Measurements from ENCODE around the gene FTCD.
"Not testable (repeated sequence)": the region's sequence is repeated elsewhere in the genome, so short reads cannot be mapped to it uniquely, and the experiment has no call there.

The FTCD gene

DNA sequence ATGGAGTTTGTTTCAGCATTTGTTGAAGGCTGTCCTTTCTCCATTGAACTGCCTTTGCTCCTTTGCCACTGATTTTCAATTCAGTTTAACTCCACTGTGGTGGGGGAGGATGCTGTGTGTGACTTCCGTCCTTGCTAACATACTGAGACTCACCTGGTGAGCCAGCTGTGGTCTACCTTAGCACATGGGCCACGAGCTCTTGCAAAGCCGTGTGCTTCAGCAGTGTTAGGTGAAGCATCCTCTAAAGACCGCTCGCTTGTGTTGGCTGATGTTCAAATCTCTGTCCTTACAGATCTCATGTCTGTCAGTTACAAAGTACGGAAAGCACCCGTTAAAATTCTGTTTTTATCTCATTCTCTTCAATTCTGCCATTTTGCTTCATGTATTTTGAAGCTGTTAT, 32.4 kb upstream of the FTCD start:
- no peak overlapping the region for H3K9ac ChIP-seq (ENCODE audit: low read length in 5 of 5)
- no peaks in the 10 kb centered on the region for H3K9me3 ChIP-seq (ENCODE audit: control insufficient read depth in 5 of 5, low read length in 5 of 5)
- H3K4me1 ChIP-seq (ENCODE audit: control insufficient read depth in 5 of 5, insufficient read depth in 5 of 5, low read length in 5 of 5), result peaks cover 0 to 41% (median 36%) of the 10 kb centered on the region in 5 donors
- H3K27me3 ChIP-seq (ENCODE audit: control insufficient read depth in 5 of 5, insufficient read depth in 4 of 5, low read length in 5 of 5), result peaks cover 0 to 9% (median 5%) of the 10 kb centered on the region in 5 donors
- peak overlapping the region; percentile 15 for H3K27ac ChIP-seq (ENCODE audit: low read depth, low read length)
- H3K4me3 ChIP-seq (ENCODE audit: low read depth in 1 of 5, low read length in 5 of 5), result no peak overlapping the region
- H3K36me3 ChIP-seq (ENCODE audit: control insufficient read depth in 5 of 5, insufficient read depth in 5 of 5, low read length in 5 of 5), result peaks cover 0 to 45% (median 41%) of the 10 kb centered on the region in 5 donors

DNA sequence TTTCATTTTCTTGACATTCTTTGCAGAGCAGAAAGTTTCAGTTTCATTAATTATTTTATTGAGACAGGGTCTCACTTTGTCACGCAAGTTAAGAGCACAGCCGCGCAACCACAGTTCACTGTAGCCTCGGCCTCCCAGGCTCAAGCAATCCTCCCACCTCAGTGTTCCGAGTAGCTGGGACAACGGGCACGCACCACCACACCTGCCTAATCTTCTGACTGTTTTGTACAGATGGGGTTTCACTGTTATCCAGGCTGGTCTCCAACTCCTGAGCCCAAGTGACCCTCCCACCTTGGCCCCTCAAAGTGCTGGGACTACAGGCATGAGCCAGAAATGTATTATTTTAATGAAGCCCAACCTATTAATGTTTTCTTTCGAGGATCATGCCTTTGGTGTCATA, 31.9 kb upstream of the FTCD start:
- no peak overlapping the region for H3K27ac ChIP-seq (ENCODE audit: low read depth, low read length)
- H3K27me3 ChIP-seq (ENCODE audit: control insufficient read depth in 5 of 5, insufficient read depth in 4 of 5, low read length in 5 of 5), result peaks cover 0 to 9% (median 6%) of the 10 kb centered on the region in 5 donors
- peaks cover 0 to 39% (median 35%) of the 10 kb centered on the region in 5 donors for H3K36me3 ChIP-seq (ENCODE audit: control insufficient read depth in 5 of 5, insufficient read depth in 5 of 5, low read length in 5 of 5)
- H3K4me1 ChIP-seq (ENCODE audit: control insufficient read depth in 5 of 5, insufficient read depth in 5 of 5, low read length in 5 of 5), result peaks cover 0 to 41% (median 37%) of the 10 kb centered on the region in 5 donors
- no peak overlapping the region for H3K4me3 ChIP-seq (ENCODE audit: low read depth in 1 of 5, low read length in 5 of 5)
- no peaks in the 10 kb centered on the region for H3K9me3 ChIP-seq (ENCODE audit: control insufficient read depth in 5 of 5, low read length in 5 of 5)
- H3K9ac ChIP-seq (ENCODE audit: low read length in 5 of 5), result no peak overlapping the region

DNA sequence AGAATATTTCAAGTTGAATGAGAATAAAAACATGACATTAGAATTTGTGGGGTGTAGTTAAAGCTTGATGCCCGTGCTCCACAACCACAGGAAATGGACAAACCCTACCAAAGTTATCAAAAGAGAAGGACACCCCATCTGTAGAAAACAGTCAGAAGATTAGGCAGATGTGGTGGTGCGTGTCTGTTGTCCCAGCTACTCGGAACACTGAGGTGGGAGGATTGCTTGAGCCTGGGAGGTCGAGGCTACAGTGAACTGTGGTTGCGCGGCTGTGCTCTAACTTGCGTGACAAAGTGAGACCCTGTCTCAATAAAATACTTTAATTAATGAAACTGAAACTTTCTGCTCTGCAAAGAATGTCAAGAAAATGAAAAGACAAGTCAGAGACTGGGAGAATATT, 30.3 kb upstream of the FTCD start:
- H3K4me1 ChIP-seq (ENCODE audit: control insufficient read depth in 5 of 5, insufficient read depth in 5 of 5, low read length in 5 of 5), result peaks cover 0 to 37% (median 29%) of the 10 kb centered on the region in 5 donors
- no peak overlapping the region for H3K9ac ChIP-seq (ENCODE audit: low read length in 5 of 5)
- no peak overlapping the region for H3K4me3 ChIP-seq (ENCODE audit: low read depth in 1 of 5, low read length in 5 of 5)
- H3K9me3 ChIP-seq (ENCODE audit: control insufficient read depth in 5 of 5, low read length in 5 of 5), result no peaks in the 10 kb centered on the region
- H3K27me3 ChIP-seq (ENCODE audit: control insufficient read depth in 5 of 5, insufficient read depth in 4 of 5, low read length in 5 of 5), result peaks cover 0 to 9% (median 8%) of the 10 kb centered on the region in 5 donors
- no peak overlapping the region for H3K27ac ChIP-seq (ENCODE audit: low read depth, low read length)
- peaks cover 0 to 24% (median 20%) of the 10 kb centered on the region in 5 donors for H3K36me3 ChIP-seq (ENCODE audit: control insufficient read depth in 5 of 5, insufficient read depth in 5 of 5, low read length in 5 of 5)

DNA sequence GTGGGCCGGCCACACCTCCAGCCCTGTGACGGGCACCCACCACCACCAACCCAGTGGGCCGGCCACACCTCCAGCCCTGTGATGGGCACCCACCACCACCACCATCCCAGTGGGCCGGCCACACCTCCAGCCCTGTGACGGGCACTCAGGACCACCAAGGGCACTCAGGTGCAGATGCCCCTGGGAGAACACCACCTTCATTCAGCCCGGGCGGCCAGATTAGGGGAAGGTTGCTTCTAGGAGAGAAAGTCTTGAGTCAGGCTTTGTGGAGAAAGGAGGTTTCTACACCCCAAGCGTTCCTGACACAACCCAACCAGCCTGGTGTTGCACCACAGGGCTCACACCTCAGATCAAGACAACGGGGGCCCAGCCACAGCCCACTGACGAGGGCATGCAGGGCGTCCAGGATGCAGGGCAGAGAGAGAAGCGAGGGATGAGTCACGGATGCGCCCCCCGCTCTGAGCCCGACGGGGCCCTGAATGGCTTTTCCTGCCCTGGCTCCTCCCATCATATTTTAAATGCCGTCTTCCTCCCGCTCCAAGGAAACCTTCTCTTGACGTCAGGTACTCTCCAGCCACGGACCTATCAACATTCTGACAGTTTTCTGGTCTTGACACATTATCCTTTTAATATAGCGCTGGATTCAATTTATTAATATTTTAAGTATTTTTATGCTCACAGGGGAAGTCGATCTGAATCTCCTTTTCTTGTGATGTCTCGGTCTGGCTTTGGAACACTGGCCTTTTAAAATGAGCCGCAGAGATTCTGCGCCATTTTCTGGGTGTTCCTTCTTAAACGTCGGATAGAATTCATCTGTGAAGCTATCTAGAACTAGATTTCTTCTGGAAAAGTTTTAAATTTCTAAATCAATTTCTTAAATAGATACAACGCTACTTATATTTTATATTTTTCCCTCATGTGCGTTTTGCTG, 29.5 kb upstream of the FTCD start:
- Histone ChIP-seq H3K27me3 (ENCODE audit: control insufficient read depth in 5 of 5, insufficient read depth in 4 of 5, low read length in 5 of 5) (peaks cover 0 to 9% (median 8%) of the 10 kb centered on the region in 5 donors), H3K27ac (ENCODE audit: low read depth, low read length) (no peak overlapping the region), H3K9ac (ENCODE audit: low read length in 5 of 5) (peak overlapping the region in 3 of 5 donors; percentile 48 to 66 (median 53)), H3K9me3 (ENCODE audit: control insufficient read depth in 5 of 5, low read length in 5 of 5) (no peaks in the 10 kb centered on the region), H3K36me3 (ENCODE audit: control insufficient read depth in 5 of 5, insufficient read depth in 5 of 5, low read length in 5 of 5) (peaks cover 0 to 16% (median 11%) of the 10 kb centered on the region in 5 donors), H3K4me1 (ENCODE audit: control insufficient read depth in 5 of 5, insufficient read depth in 5 of 5, low read length in 5 of 5) (peaks cover 0 to 37% (median 29%) of the 10 kb centered on the region in 5 donors), H3K4me3 (ENCODE audit: low read depth in 1 of 5, low read length in 5 of 5) (peak overlapping the region; percentile 65 to 77 (median 72))

DNA sequence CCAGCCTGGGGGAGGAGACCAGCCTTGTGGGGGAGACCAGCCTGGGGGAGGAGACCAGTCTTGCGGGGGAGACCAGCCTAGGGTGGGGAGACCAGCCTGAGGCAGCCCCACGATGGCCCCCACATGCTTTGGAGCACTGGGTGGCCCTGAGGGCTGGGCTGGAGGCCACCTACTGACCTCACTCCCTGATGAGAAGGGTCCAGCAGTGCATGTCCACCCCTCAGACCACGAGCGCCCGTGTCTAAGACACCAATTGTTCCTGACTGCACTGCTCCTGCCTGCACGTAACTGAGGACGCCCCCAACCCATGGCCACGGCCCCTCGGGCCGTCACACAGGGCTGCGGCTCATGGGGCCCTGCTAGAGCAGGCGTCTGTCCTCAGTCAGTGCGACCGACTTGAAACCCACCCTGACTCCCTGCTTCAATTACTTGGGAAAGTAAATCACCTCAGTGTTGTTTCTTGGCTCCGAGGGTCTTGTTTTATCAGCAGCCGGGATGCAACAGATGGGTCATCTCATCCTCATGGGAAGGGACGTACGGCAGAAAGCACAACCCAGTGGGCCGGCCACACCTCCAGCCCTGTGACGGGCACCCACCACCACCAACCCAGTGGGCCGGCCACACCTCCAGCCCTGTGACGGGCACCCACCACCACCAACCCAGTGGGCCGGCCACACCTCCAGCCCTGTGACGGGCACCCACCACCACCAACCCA, 28.7 kb upstream of the FTCD start, which contains the start of gene SPATC1L:
Gene SPATC1L, minus strand, starts transcription at position 550 of the 715 bp plus-strand sequence. CDS start 1,643 bp downstream, outside the sequence.
- no peak within 1 kb of the TSS for H3K27ac ChIP-seq (ENCODE audit: low read depth, low read length)
- H3K27me3 ChIP-seq (ENCODE audit: control insufficient read depth in 5 of 5, insufficient read depth in 4 of 5, low read length in 5 of 5), result peaks cover 0 to 9% (median 8%) of the 10 kb centered on the region in 5 donors
- H3K9ac ChIP-seq (ENCODE audit: low read length in 5 of 5), result peak within 1 kb of the TSS in 4 of 5 donors; percentile 53 to 71 (median 64)
- H3K9me3 ChIP-seq (ENCODE audit: control insufficient read depth in 5 of 5, low read length in 5 of 5), result no peaks in the 10 kb centered on the region
- peaks cover 0 to 28% (median 24%) of the 10 kb centered on the region in 5 donors for H3K4me1 ChIP-seq (ENCODE audit: control insufficient read depth in 5 of 5, insufficient read depth in 5 of 5, low read length in 5 of 5)
- peak within 1 kb of the TSS; percentile 68 to 91 (median 75) for H3K4me3 ChIP-seq (ENCODE audit: low read depth in 1 of 5, low read length in 5 of 5)
- peaks cover 0 to 12% (median 3%) of the 10 kb centered on the region in 5 donors for H3K36me3 ChIP-seq (ENCODE audit: control insufficient read depth in 5 of 5, insufficient read depth in 5 of 5, low read length in 5 of 5)

DNA sequence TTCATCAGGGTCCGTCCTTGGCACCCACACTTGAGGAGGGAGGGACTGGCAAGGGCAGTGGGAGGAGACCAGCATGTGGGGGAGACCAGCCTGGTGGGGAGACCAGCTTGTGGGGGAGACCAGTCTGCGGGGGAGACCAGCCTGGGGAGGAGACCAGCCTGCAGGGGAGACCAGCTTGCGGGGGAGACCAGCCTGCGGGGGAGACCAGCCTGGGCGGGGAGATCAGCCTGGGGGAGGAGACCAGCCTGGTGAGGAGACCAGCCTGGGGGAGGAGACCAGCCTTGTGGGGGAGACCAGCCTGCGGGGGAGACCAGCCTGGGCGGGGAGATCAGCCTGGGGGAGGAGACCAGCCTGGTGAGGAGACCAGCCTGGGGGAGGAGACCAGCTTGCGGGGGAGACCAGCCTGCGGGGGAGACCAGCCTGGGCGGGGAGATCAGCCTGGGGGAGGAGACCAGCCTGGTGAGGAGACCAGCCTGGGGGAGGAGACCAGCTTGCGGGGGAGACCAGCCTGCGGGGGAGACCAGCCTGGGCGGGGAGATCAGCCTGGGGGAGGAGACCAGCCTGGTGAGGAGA, 28.0 kb upstream of the FTCD start:
- not testable (repeated sequence) for H3K9me3 ChIP-seq (ENCODE audit: control insufficient read depth in 5 of 5, low read length in 5 of 5); H3K36me3 ChIP-seq (ENCODE audit: control insufficient read depth in 5 of 5, insufficient read depth in 5 of 5, low read length in 5 of 5); H3K27me3 ChIP-seq (ENCODE audit: control insufficient read depth in 5 of 5, insufficient read depth in 4 of 5, low read length in 5 of 5); H3K27ac ChIP-seq (ENCODE audit: low read depth, low read length); H3K9ac ChIP-seq (ENCODE audit: low read length in 5 of 5)
- Histone ChIP-seq H3K4me1 (ENCODE audit: control insufficient read depth in 5 of 5, insufficient read depth in 5 of 5, low read length in 5 of 5) (peaks cover 0 to 22% (median 18%) of the 10 kb centered on the region in 5 donors), H3K4me3 (ENCODE audit: low read depth in 1 of 5, low read length in 5 of 5) (peak overlapping the region in 2 of 5 donors; percentile 75 to 79)

DNA sequence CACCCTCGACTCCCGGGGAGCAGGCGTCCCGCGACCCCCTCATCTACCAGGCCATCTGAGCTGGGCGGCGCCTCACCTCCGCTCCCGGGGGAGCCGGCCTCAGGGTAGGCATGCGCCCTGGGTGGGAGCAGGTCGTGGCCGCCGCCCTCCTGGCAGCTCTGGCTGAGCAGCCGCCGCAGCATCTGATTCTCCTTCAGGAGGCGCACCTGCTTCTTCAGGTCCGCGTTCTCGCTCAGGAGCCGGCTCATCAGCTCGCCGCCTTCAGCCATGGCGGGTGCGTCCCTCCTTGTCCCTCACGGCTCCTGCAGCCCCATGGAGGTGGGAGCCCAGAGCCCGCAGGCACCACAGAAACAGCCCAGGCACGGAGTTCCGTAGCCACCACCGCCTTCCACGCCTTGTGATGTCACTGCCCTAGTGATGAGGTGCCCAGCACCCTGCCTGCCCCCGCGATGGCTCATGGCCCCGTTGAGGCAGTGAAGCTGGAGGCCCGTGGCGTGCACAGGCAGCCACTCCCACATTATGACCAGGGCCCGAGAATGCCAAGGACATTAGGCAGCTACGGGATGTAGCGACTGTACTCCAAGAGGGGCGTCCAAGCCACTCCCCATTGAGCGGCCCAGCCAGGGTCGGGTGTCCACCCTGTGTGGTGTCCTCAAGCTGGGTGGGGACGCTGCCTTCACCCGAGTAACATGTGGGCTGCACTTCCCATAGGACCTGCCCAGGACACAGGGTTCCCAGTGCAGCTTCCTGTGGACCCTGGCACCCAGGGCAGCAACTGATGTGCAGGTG, 27.4 kb upstream of the FTCD start:
- H3K4me3 ChIP-seq (ENCODE audit: low read depth in 1 of 5, low read length in 5 of 5), result no peak overlapping the region

DNA sequence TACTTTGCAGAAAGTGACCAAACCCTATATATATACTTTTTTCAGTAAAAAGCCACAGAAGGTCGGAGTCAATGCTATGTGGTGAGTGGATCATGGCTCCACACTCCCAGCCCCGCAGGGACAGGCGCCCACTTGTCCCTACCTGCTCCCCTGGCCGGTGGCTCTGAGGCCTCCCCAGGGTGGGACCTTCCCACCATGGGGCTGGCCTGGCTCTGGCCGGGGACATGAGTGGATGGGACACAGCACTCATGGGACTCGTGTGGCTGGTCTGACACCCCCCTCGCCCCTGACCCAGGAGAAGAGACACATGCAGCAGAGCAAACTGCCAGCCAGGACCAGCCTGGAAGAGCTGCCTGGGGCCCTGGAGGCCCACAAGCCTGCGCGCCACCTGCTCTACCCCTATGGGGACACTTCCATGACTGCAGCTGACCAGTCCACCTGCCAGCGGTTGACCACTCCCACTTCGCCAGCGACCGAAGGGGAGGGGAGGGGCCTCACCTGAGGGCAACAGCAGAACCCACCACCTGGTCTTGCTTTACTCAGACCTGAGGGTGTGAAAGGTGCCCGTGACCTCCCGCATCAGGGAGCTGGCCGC, 26.7 kb upstream of the FTCD start:
- H3K36me3 ChIP-seq (ENCODE audit: control insufficient read depth in 5 of 5, insufficient read depth in 5 of 5, low read length in 5 of 5), result peaks cover 0 to 4% (median 0%) of the 10 kb centered on the region in 5 donors
- peaks cover 0 to 20% (median 11%) of the 10 kb centered on the region in 5 donors for H3K4me1 ChIP-seq (ENCODE audit: control insufficient read depth in 5 of 5, insufficient read depth in 5 of 5, low read length in 5 of 5)
- H3K9ac ChIP-seq (ENCODE audit: low read length in 5 of 5), result no peak overlapping the region
- H3K27ac ChIP-seq (ENCODE audit: low read depth, low read length), result no peak overlapping the region
- no peaks in the 10 kb centered on the region for H3K9me3 ChIP-seq (ENCODE audit: control insufficient read depth in 5 of 5, low read length in 5 of 5)
- H3K4me3 ChIP-seq (ENCODE audit: low read depth in 1 of 5, low read length in 5 of 5), result no peak overlapping the region
- peaks cover 0 to 9% (median 8%) of the 10 kb centered on the region in 5 donors for H3K27me3 ChIP-seq (ENCODE audit: control insufficient read depth in 5 of 5, insufficient read depth in 4 of 5, low read length in 5 of 5)

More for the DNA sequence above, 27.4 kb upstream of the FTCD start:
- peaks cover 0 to 9% (median 8%) of the 10 kb centered on the region in 5 donors for H3K27me3 ChIP-seq (ENCODE audit: control insufficient read depth in 5 of 5, insufficient read depth in 4 of 5, low read length in 5 of 5)
- H3K36me3 ChIP-seq (ENCODE audit: control insufficient read depth in 5 of 5, insufficient read depth in 5 of 5, low read length in 5 of 5), result peaks cover 0 to 4% (median 0%) of the 10 kb centered on the region in 5 donors
- H3K27ac ChIP-seq (ENCODE audit: low read depth, low read length), result no peak overlapping the region
- peaks cover 0 to 20% (median 11%) of the 10 kb centered on the region in 5 donors for H3K4me1 ChIP-seq (ENCODE audit: control insufficient read depth in 5 of 5, insufficient read depth in 5 of 5, low read length in 5 of 5)
- no peak overlapping the region for H3K9ac ChIP-seq (ENCODE audit: low read length in 5 of 5)
- H3K9me3 ChIP-seq (ENCODE audit: control insufficient read depth in 5 of 5, low read length in 5 of 5), result no peaks in the 10 kb centered on the region

DNA sequence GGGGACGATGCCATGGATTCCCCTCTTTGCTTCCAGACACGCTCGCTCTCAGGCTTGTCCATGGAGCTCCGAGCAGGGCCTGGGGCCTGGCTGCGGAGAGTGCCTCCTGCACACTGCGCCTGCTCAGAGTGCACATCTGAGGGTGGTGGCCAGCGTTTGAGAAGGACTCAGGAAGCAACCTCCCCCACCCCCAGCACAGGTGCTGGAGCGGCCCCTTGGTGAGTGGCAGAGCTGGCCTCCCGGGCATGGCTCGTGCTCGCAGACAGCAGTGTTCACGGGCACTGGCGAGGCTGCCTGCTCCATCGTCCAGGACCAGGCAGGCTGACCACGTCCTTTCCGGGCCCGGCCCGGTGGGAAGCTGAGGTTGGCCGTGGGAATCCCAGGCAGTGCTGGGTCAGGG, 26.1 kb upstream of the FTCD start:
- Histone ChIP-seq H3K4me3 (ENCODE audit: low read depth in 1 of 5, low read length in 5 of 5) (no peak overlapping the region), H3K9me3 (ENCODE audit: control insufficient read depth in 5 of 5, low read length in 5 of 5) (peaks cover 0 to 2% (median 0%) of the 10 kb centered on the region in 5 donors), H3K4me1 (ENCODE audit: control insufficient read depth in 5 of 5, insufficient read depth in 5 of 5, low read length in 5 of 5) (peaks cover 0 to 20% (median 11%) of the 10 kb centered on the region in 5 donors), H3K9ac (ENCODE audit: low read length in 5 of 5) (no peak overlapping the region), H3K36me3 (ENCODE audit: control insufficient read depth in 5 of 5, insufficient read depth in 5 of 5, low read length in 5 of 5) (peaks cover 0 to 4% (median 0%) of the 10 kb centered on the region in 5 donors), H3K27ac (ENCODE audit: low read depth, low read length) (no peak overlapping the region), H3K27me3 (ENCODE audit: control insufficient read depth in 5 of 5, insufficient read depth in 4 of 5, low read length in 5 of 5) (peaks cover 0 to 9% (median 8%) of the 10 kb centered on the region in 5 donors)
